ENCODE data around the gene CMPK1. TPM values are rescaled to one million over a fixed set of nuclear protein-coding genes. Genes with fewer than 3 reads are reported as not detected.

CMPK1 gene
- total RNA-seq, 1 donor from 2014 or later: 94.5 TPM

- FAIRE-seq (no peak), DNase-seq (ENCODE audit: low read depth) (no peak)
- TF ChIP-seq CTCF (IDR thresholded peaks at IDR 0.05; ENCODE audit: insufficient read depth, low read length, severe bottlenecking): no peak
- Histone ChIP-seq H3K4me3 (ENCODE audit: low read depth, low read length) (no peak overlapping the region), H3K36me3 (ENCODE audit: control insufficient read depth, insufficient read depth, low read length) (no peaks in the 10 kb centered on the region), H3K27me3 (ENCODE audit: control insufficient read depth, insufficient read depth, low read length) (no peaks in the 10 kb centered on the region)
Measured at GRCh38 chr1:47402591-47402990, 69.0 kb downstream of the CMPK1 start.

- Histone ChIP-seq H3K4me3 (ENCODE audit: low read depth, low read length) (no peak overlapping the region), H3K36me3 (ENCODE audit: control insufficient read depth, insufficient read depth, low read length) (no peaks in the 10 kb centered on the region), H3K27me3 (ENCODE audit: control insufficient read depth, insufficient read depth, low read length) (no peaks in the 10 kb centered on the region)
- no peak for TF ChIP-seq CTCF (IDR thresholded peaks at IDR 0.05; ENCODE audit: insufficient read depth, low read length, severe bottlenecking)
- DNase-seq (ENCODE audit: low read depth) (peak; percentile 31), FAIRE-seq (no peak)
Measured at GRCh38 chr1:47403321-47403910, 69.8 kb downstream of the CMPK1 start.

GRCh38 chr1:47405697-47406096 lies 72.1 kb downstream of the CMPK1 start:
- no peak for FAIRE-seq

GRCh38 chr1:47406966-47407365 lies 73.4 kb downstream of the CMPK1 start:
- FAIRE-seq (no peak), DNase-seq (ENCODE audit: low read depth) (no peak)
- H3K27me3 ChIP-seq (ENCODE audit: control insufficient read depth, insufficient read depth, low read length): no peaks in the 10 kb centered on the region

More at GRCh38 chr1:47405697-47406096, 72.1 kb downstream of the CMPK1 start:
- Histone ChIP-seq H3K27me3 (ENCODE audit: control insufficient read depth, insufficient read depth, low read length) (no peaks in the 10 kb centered on the region), H3K36me3 (ENCODE audit: control insufficient read depth, insufficient read depth, low read length) (no peaks in the 10 kb centered on the region), H3K4me3 (ENCODE audit: low read depth, low read length) (no peak overlapping the region)
- no peak for TF ChIP-seq CTCF (IDR thresholded peaks at IDR 0.05; ENCODE audit: insufficient read depth, low read length, severe bottlenecking)
- no peak for DNase-seq (ENCODE audit: low read depth)

GRCh38 chr1:47407481-47407880 lies 73.9 kb downstream of the CMPK1 start:
- DNase-seq (ENCODE audit: low read depth): peak; percentile 69
- FAIRE-seq: no peak
- no peak overlapping the region for H3K4me3 ChIP-seq (ENCODE audit: low read depth, low read length)
- no peaks in the 10 kb centered on the region for H3K27me3 ChIP-seq (ENCODE audit: control insufficient read depth, insufficient read depth, low read length)
- no peaks in the 10 kb centered on the region for H3K36me3 ChIP-seq (ENCODE audit: control insufficient read depth, insufficient read depth, low read length)
- TF ChIP-seq CTCF (IDR thresholded peaks at IDR 0.05; ENCODE audit: insufficient read depth, low read length, severe bottlenecking): no peak

More at GRCh38 chr1:47406966-47407365, 73.4 kb downstream of the CMPK1 start:
- Histone ChIP-seq H3K4me3 (ENCODE audit: low read depth, low read length) (no peak overlapping the region), H3K36me3 (ENCODE audit: control insufficient read depth, insufficient read depth, low read length) (no peaks in the 10 kb centered on the region)
- TF ChIP-seq CTCF (IDR thresholded peaks at IDR 0.05; ENCODE audit: insufficient read depth, low read length, severe bottlenecking): no peak
